ENCODE results near the gene RPL37A. TPM values are rescaled to one million over a fixed set of nuclear protein-coding genes. Genes with fewer than 3 reads are reported as not detected.
"Not testable (repeated sequence)": the region's sequence is repeated elsewhere in the genome, so short reads cannot be mapped to it uniquely, and the experiment has no call there.

Gene RPL37A
- total RNA-seq, 1 donor from 2014 or later = 3,465 TPM

GRCh38 chr2:216516730-216517350 is 18.2 kb downstream of the RPL37A start:
- peak; percentile 64 to 68 for DNase-seq (ENCODE audit: low read depth in 2 of 2)

DNA sequence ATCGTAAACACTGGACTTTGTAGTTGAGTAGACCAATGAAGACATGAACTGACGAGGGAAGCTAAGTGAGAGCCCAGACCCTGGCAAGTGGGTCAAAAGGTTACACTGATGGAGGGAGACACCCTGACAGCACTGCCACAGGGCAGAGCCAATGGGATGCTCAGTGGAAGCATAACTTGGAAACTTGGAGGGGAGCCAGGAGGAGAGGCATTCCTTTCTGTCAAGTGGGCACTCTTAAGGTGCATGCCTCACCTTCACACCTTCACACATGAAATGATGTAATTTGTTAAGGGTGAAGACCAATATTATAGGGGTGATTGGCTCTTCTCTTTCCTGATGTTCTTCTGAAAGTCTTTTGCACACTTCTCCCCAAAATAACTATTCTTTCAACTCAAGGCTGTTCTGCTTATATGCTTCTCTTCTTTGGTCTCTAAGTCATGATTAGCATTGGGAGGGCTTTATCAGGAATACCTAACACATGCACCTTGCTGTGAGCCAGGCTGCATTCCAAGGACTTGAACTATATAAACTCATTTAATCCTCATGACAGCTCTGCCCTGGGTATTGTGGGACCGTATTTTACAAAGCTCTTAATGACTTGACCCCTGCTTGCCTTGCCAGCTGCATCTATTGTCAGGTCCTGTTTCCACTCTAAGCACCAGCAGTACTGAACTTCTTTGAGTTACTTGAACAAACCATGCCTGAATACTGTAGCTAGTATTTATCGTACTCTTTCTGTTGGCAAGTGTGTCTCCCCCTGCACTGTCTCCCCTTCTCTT is 19.0 kb downstream of the RPL37A start:
- no peak for DNase-seq (ENCODE audit: low read depth in 2 of 2)

DNA sequence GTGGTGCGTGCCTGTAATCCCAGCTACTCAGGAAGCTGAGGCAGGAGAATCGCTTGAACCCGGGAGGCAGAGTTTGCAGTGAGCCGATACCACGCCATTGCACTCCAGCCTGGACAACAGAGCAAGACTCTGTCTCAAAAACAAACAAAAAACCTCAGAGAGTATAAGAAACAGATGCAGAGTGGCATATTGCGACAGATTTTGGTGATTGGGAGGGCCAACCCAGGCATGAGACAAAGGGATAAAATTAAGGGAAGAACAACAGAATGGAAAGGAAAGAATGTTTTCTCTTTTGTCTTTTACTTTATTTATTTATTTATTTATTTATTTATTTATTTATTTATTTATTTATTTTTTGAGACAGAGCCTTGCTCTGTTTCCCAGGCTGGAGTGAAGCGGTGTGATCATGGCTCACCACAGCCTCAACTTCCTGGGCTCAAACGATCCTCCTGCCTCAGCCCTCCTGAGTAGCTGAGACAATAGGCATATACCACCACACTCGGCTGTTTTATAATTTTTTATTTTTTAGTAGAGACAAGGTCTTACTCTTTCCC is 20.0 kb downstream of the RPL37A start:
- not testable (repeated sequence) for DNase-seq (ENCODE audit: low read depth in 2 of 2)

DNA sequence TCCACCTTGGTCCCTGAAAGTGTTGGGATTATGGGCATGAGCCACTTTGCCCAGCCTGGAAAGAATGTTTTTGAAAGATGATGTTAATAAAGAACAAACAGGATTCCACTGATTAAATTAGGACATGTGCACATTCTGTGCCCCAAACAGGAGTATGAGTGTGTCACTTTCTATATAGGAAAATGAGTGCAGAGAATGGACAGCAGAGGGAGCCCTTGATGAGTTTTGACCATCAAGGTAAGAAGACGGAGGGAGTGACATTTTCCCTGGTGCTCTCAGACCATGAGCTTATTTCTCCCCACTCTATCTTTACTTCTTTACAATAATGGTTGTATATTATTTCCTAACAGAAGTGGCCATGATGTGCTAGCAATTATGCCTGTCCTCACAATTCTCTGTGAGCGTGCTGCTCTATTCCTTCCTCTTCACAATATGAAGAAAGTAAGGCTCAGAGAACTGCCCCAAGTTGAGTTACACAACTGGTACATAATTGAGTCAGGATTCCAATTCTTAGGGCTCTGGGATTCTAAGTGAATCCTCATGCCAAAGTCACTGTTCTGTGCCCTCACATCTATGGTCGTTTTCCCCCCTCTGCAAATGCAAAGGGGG is 20.6 kb downstream of the RPL37A start:
- DNase-seq (ENCODE audit: low read depth in 2 of 2) = peak; percentile 83 to 89

GRCh38 chr2:216520112-216520511 is 21.5 kb downstream of the RPL37A start:
- no peak for DNase-seq (ENCODE audit: low read depth in 2 of 2)

GRCh38 chr2:216522892-216523502 is 24.4 kb downstream of the RPL37A start:
- DNase-seq (ENCODE audit: low read depth in 2 of 2) = no peak

- DNase-seq (ENCODE audit: low read depth in 2 of 2) = no peak
Observed at GRCh38 chr2:216525972-216526371, 27.3 kb downstream of the RPL37A start.

DNA sequence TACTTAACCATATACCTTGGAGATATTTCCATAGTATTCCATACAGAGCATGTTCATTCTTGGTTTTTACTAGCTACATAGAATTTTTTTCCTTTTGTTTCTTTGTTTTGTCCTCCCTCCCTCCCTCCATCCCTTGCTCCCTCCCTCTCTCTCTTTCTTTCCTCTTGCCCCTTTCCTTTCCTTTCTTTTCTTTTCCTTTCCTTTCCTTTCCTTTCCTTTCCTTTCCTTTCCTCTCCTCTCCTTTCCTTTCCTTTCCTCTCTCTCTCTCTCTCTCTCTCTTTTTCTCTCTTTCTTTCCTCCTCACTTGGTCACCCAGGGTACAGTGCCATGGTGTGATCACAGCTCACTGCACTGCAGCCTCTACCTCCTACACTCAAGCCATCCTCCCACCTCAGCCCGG is 28.3 kb downstream of the RPL37A start:
- DNase-seq (ENCODE audit: low read depth in 2 of 2) = no peak

GRCh38 chr2:216527600-216527999 is 29.0 kb downstream of the RPL37A start:
- no peak for DNase-seq (ENCODE audit: low read depth in 2 of 2)

GRCh38 chr2:216532562-216532961 is 33.9 kb downstream of the RPL37A start:
- peak in 1 of 2 donors; percentile 39 for DNase-seq (ENCODE audit: low read depth in 2 of 2)

- DNase-seq (ENCODE audit: low read depth in 2 of 2) = no peak
Observed at GRCh38 chr2:216533609-216534008, 35.0 kb downstream of the RPL37A start.

GRCh38 chr2:216534809-216535208 is 36.2 kb downstream of the RPL37A start:
- DNase-seq (ENCODE audit: low read depth in 2 of 2) = peak in 1 of 2 donors; percentile 15

GRCh38 chr2:216535454-216535995 is 36.9 kb downstream of the RPL37A start:
- peak; percentile 84 to 96 for DNase-seq (ENCODE audit: low read depth in 2 of 2)

- peak in 1 of 2 donors; percentile 51 for DNase-seq (ENCODE audit: low read depth in 2 of 2)
Observed at GRCh38 chr2:216536734-216537210, 38.1 kb downstream of the RPL37A start.

DNA sequence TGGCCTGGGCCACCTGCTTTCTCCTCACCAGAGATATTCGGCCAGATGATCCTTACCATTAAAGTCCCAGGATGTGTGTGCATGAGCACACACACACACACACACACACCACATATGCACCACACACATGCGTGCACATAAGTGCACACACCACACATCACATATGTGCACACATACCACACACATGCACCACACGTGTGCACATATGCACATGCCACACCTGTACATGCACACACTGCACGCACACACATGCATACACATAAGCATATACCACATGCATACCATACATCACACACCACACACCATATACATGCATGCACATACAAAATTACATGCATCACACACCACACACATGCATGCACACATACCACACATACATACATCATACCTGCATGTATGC is 38.7 kb downstream of the RPL37A start:
- DNase-seq (ENCODE audit: low read depth in 2 of 2) = no peak

DNA sequence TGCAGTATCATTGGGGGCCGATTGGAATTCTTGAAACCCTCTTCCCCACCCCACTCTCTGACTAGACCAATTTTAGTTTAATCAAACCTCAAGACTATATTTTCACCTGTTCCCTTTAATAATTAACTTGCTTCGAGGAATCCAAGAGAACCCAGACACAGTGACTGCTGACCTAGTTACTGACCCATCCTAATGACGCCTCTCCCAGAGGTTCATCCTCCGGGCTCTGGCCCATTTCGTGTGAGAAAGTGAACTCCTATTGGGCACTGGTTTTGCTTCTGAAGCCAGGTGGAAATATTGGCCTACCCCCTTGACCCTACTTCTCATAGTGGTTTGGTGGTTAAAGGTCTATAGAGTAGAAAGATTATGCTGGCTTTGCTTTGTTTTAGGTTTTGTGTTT is 39.9 kb downstream of the RPL37A start:
- DNase-seq (ENCODE audit: low read depth in 2 of 2) = no peak

DNA sequence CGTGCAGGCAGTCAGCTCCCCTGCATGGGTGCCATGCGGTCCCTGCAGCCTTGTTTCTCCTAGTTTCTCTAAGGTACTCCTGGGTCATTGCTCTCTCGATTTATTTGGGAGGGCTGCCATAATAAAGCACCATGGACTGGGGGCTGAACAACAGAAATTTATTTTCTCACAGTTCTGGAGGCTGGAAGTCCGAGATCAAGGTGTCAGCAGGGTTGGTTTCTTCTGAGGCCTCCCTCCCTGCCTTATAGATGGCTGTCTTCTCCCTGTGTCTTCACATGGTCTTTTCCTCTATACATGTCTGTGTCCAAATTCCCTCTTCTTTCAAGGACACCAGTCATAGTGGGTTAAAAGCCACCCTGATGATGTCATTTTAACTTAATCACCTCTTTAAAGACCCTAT is 40.5 kb downstream of the RPL37A start:
- no peak for DNase-seq (ENCODE audit: low read depth in 2 of 2)

GRCh38 chr2:216539791-216540241 is 41.2 kb downstream of the RPL37A start:
- DNase-seq (ENCODE audit: low read depth in 2 of 2) = peak; percentile 66 to 69

DNA sequence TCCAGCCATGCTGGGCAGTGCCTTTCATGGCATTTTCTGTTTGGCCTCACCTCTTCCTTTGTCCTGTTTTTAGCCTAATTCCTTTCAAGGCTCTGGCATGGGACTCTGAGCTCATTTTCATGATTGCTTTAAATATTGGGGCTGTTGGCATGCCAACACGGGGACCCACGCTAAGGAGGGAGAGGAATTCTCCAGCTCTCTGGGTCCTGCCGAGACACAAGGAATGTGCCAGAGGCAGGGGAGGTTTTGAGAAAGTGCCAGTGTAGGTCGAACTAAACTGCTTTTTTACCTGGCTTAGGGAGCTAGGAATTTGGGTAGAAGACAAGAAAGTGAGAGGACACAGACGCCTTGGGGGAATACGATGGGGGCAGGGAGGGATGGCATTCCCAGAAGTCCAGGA is 42.3 kb downstream of the RPL37A start:
- no peak for DNase-seq (ENCODE audit: low read depth in 2 of 2)

- DNase-seq (ENCODE audit: low read depth in 2 of 2) = no peak
Observed at GRCh38 chr2:216541505-216541904, 42.9 kb downstream of the RPL37A start.

- DNase-seq (ENCODE audit: low read depth in 2 of 2) = peak in 1 of 2 donors; percentile 45
Observed at GRCh38 chr2:216545359-216545758, 46.7 kb downstream of the RPL37A start.
